NCI-H1694 treated with DMSO at 0.1 percent for 48 hours (cell line): ENCODE results near the gene WFDC1.

Experiments
- DNase-seq: peaks from one replicate; lab custom pipeline; 2025; lab: John Stamatoyannopoulos, UW

The WFDC1 gene, protein sequence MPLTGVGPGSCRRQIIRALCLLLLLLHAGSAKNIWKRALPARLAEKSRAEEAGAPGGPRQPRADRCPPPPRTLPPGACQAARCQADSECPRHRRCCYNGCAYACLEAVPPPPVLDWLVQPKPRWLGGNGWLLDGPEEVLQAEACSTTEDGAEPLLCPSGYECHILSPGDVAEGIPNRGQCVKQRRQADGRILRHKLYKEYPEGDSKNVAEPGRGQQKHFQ

GRCh38 chr16:84294531-84295142 lies at the start of gene WFDC1:
Gene WFDC1 (plus strand): TSS chr16:84294878. CDS start chr16:84294972, 94 bp downstream.
- DNase-seq = no peak

- DNase-seq = no peak
These were observed 48.6 kb upstream of the WFDC1 start for GRCh38 chr16:84245956-84246678.

DNA sequence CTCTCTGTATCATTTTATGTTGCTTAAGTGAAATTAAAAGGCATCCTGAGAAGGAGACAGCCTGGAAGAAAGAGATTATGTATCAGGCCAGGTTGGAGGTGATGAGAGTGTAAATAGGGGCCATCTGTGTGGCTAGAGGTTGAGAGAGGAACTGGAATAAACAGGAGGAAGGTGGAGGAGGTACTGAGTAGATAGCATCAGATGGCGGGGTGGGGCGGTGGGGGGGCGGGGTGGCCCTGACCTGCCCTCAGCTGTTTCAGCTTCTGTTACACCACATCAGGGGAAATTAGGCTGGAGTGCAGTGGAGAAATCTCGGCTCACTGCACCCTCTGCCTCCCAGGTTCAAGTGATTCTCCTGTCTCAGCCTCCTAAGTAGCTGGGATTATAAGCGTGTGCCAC lies 48.0 kb upstream of the WFDC1 start:
- DNase-seq = peak; percentile 58

DNA sequence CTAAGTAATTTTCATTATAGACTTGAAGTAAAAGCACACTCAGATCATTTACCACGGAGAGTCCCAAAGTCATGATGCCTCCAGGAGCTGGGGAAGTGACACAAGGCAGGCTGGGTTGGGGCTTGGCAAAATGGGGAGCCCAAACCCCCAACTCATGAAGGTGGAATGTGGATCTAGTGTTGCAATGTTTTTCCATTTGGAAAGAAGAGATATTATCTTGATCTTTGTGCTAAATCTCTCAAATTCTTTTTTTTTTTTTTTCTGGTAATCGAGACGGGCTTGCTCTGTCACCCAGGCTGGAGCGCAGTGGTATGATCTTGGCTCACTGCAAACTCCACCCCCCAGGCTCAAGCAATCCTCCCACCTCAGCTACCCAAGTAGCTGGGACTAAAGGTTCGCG lies 47.3 kb upstream of the WFDC1 start:
- no peak for DNase-seq

GRCh38 chr16:84247844-84248243 lies 46.8 kb upstream of the WFDC1 start:
- no peak for DNase-seq

DNA sequence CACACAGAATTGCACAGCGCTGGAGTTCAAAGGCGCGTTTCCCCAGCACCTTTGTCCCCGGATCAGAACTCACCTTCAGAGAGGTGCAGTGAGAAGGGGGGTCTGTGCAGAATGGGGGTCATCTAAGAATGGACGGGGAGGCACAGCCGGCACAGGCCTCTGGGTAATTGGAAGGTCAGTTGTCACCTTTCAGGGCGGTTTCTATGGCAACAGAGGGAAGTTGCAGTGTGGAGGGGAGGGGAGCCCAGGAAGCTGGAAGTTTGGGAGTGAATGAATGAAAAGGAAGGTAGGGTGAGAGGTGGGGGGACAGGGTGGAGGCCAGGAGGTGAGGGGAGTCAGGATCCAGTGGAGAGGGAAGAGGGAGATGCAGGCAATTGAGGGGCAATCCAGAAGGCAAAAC lies 42.5 kb upstream of the WFDC1 start:
- no peak for DNase-seq

DNA sequence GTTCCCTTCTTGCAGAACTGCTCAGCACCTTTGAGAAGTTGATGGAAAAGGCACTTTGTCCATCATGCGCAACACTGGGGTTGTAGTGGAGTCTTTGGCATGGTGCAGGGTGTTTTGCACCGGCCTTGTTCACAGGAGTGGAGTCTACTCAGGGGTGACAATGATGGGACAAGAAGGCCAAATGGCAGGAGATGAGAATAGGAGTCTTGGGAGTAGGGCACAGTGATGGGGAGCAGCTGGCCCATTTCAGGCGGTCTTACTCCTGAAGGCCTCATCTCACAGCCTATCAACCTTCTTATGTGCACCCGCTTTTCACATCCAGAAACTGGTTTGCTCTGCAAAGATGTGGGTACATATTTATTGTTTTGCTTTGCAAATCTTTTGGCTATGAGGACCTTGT lies 41.5 kb upstream of the WFDC1 start:
- DNase-seq = no peak

DNA sequence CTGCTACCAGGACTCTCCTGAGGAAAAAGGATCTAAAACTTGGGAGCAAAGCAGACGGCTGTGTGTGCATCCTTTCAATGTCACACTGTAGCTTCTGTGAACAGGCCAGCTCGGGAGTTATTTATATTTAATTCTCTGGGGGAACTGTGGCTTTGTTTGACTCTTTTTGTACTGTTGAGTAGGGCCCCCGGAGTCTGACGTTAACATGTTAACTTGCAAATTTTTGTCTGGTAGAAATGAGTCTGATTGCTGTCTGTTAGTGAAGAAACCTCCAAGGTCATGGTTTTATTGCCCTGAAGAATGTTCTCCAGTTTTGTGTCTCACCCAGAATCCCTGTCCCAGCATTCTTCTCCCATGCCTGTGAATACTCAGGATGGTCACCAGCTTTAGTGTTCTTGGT lies 40.6 kb upstream of the WFDC1 start:
- no peak for DNase-seq

GRCh38 chr16:84255050-84255810 lies 39.4 kb upstream of the WFDC1 start:
- DNase-seq = no peak

DNA sequence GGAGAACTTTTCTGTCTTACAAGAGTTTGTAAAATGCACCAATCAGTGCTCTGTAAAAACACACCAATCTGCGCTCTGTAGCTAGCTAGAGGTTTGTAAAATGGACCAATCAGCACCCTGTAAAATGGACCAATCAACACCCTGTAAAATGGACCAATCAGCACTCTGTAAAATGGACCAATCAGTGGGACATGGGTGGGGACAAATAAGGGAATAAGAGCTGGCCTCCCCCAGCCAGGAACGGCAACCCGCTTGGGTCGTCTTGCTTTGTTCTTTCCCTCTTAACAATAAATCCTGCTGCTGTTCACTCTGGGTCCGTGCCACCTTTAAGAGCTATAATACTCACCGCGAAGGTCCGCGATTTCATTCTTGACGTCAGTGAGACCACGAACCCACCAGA lies 36.4 kb upstream of the WFDC1 start:
- DNase-seq = no peak

GRCh38 chr16:84259691-84260090 lies 35.0 kb upstream of the WFDC1 start:
- DNase-seq = no peak

- DNase-seq = no peak
These were observed 33.7 kb upstream of the WFDC1 start for GRCh38 chr16:84260766-84261554.

GRCh38 chr16:84262031-84262430 lies 32.6 kb upstream of the WFDC1 start:
- DNase-seq = no peak

DNA sequence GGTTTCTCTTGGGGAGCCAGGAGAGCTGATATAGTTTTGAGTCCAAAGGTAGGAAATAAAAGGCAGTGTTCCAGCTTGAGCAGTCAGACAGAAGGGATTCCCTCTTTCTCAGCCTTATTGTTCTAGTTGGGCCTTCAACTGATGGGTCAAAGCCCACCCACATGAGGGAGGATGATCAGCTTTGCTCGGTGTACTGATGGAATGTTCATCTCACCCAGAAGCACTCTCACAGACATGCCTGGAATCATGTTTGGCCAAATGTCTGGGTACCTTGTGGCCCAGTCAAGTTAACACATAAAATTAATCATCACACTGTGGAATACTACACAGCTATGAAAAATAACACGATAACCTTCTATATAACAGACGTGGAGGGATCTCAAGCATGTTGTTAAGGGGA lies 31.7 kb upstream of the WFDC1 start:
- DNase-seq = no peak

DNA sequence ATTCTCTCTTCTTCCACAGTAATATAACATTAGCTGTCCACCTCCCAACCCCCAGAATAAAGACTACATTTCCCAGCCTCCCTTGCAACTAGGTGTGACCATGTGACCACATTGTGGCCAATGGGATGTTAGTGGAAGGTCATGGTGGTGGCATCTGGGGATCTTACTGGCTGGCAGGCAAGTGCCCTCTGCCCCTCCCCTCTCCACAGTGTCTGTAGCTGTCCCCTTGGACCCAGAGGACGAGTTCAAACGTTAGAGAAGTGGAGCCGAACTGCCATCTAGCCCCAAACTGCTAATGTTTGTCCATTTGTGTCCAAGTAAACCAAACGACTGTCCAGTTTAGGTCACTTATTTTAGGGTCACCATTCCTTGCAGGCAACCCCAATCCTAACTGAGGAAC lies 28.2 kb upstream of the WFDC1 start:
- DNase-seq = no peak

GRCh38 chr16:84267380-84267779 lies 27.3 kb upstream of the WFDC1 start:
- no peak for DNase-seq

GRCh38 chr16:84268291-84269040 lies 26.2 kb upstream of the WFDC1 start:
- DNase-seq = peak; percentile 24

- DNase-seq = no peak
These were observed 24.6 kb upstream of the WFDC1 start for GRCh38 chr16:84270071-84270470.

- no peak for DNase-seq
These were observed 24.1 kb upstream of the WFDC1 start for GRCh38 chr16:84270531-84270930.

DNA sequence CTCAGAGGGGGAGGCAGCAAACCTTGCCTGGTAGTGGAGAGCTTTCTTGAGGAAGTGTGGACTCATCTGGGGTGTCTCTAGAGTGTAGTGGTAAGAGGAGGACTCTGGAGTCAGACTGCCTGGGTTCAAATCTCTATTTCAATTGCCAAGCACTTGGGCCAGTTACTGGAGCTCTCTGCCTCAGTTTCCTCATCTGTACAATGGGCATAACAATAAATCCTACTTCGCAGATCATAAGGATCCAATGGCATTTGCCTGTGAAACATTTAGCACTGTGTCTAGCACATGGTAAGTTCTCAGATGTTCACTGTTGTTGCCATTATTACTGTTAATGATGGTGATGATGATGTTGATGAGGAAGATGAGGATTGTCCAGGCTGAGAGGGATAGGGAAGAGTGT lies 23.6 kb upstream of the WFDC1 start:
- DNase-seq = no peak

DNA sequence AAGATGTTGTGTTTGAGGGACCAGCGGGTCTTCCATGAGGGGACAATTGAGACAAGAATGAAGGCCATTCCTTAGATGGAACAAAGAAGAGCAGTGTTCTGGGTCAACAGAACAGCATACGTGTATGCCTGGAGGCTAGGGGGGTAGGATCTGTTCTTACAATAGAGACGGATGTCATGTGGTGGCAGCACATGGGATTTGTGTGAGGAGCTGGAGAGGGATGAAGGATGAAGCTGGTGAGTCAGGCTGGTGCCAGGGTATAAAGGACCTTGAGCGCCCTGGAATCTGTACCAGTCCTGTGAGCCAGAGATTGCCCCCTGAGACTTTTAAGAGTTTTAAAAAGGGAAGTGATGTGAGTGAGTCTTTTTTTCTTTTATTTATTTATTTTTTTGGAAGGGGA lies 22.8 kb upstream of the WFDC1 start:
- no peak for DNase-seq
